ENCODE data around the gene PLEKHD1.

DNA sequence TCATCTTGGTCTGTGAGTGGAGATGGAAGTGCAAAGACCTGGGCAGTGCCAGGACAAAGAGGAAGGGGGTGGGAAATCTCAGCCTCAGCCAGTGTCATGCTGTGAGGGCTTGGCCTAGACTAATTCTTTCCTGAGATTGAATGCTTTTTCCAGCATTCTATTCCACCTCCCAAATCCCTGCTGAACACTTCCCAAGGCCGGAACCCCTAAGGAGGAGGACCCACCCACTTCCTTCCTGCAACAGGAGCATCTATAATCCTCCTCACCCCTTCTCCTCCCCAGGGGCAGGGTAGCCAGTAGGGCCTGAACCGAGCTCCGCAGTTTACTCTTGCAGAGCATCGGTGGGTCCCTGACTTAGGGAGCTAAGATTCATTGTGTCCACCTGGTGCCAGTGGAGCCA, 3.2 kb downstream of the PLEKHD1 start:
- TF ChIP-seq, protein P1, sequence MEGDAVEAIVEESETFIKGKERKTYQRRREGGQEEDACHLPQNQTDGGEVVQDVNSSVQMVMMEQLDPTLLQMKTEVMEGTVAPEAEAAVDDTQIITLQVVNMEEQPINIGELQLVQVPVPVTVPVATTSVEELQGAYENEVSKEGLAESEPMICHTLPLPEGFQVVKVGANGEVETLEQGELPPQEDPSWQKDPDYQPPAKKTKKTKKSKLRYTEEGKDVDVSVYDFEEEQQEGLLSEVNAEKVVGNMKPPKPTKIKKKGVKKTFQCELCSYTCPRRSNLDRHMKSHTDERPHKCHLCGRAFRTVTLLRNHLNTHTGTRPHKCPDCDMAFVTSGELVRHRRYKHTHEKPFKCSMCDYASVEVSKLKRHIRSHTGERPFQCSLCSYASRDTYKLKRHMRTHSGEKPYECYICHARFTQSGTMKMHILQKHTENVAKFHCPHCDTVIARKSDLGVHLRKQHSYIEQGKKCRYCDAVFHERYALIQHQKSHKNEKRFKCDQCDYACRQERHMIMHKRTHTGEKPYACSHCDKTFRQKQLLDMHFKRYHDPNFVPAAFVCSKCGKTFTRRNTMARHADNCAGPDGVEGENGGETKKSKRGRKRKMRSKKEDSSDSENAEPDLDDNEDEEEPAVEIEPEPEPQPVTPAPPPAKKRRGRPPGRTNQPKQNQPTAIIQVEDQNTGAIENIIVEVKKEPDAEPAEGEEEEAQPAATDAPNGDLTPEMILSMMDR (IDR thresholded peaks at IDR 0.05), result no peak
- TF ChIP-seq EZH2 (IDR thresholded peaks at IDR 0.05), result no peak
- TF ChIP-seq EZH2phosphoT487 (IDR thresholded peaks at IDR 0.05), result no peak

Measured in neural progenitor cell (in vitro differentiated cells).